Neural progenitor cell (in vitro differentiated cells): Measurements from ENCODE around the gene EXOSC9. TPM values are rescaled to one million over a fixed set of nuclear protein-coding genes. Genes with fewer than 3 reads are reported as not detected.

Source experiments
- DNase-seq: peaks from one replicate; pipeline ENCODE4 v3.0.0-alpha.2; 2016; ENCODE audit warnings: low spot score
- H2AFZ ChIP-seq: fragments of 200-600 bp; sonication (generic); replicated peaks from 2 replicates; pipeline ENCODE4 v1.6.1; 2016; ENCODE audit warnings: antibody characterized with exemption
- H3F3A ChIP-seq: fragments of 200-600 bp; sonication (generic); 2 replicates; pipeline ENCODE4 v1.6.1; 2016; ENCODE audit warnings: antibody characterized with exemption, low read depth
- H3K27ac ChIP-seq: fragments of 200-600 bp; sonication (generic); 2 replicates; pipeline ENCODE4 v1.5.1; 2016; ENCODE audit warnings: mild to moderate bottlenecking
- H3K27me3 ChIP-seq: fragments of 200-600 bp; sonication (generic); 2 replicates; pipeline ENCODE4 v1.6.1; 2016; ENCODE audit warnings: mild to moderate bottlenecking, moderate library complexity
- H3K36me3 ChIP-seq: fragments of 200-600 bp; sonication (generic); 2 replicates; pipeline ENCODE4 v1.5.1; 2016
- H3K4me1 ChIP-seq: fragments of 200-600 bp; sonication (generic); 2 replicates; pipeline ENCODE4 v1.6.1; 2016; ENCODE audit warnings: mixed run types
- H3K4me2 ChIP-seq: fragments of 200-600 bp; sonication (generic); 2 replicates; pipeline ENCODE4 v1.6.1; 2016
- H3K4me3 ChIP-seq: fragments of 200-600 bp; sonication (generic); 2 replicates; pipeline ENCODE4 v1.5.1; 2016
- H3K79me2 ChIP-seq: fragments of 200-600 bp; sonication (generic); 2 replicates; pipeline ENCODE4 v1.6.1; 2016; ENCODE audit warnings: low read depth
- H3K9ac ChIP-seq: fragments of 200-600 bp; sonication (generic); 2 replicates; pipeline ENCODE4 v1.6.1; 2016
- H3K9me3 ChIP-seq: fragments of 200-600 bp; sonication (generic); 2 replicates; pipeline ENCODE4 v1.5.1; 2016; ENCODE audit warnings: low read depth
- H4K20me1 ChIP-seq: fragments of 200-600 bp; sonication (generic); 2 replicates; pipeline ENCODE4 v1.6.1; 2016; ENCODE audit warnings: low read depth
- H3K27ac Mint-ChIP-seq: 3 replicates; pipeline ENCODE4 v1.8.0; 2021; ENCODE audit warnings: mixed read lengths
- H3K27me3 Mint-ChIP-seq: 2 replicates; pipeline ENCODE4 v1.8.0; 2022; ENCODE audit warnings: low read depth, mild to moderate bottlenecking, inconsistent platforms, moderate library complexity, mixed read lengths; ENCODE audit not compliant: insufficient read depth
- H3K36me3 Mint-ChIP-seq: 3 replicates; pipeline ENCODE4 v1.8.0; 2021; ENCODE audit warnings: mixed read lengths
- H3K4me1 Mint-ChIP-seq: 3 replicates; pipeline ENCODE4 v1.8.0; 2021; ENCODE audit warnings: mixed read lengths
- H3K4me3 Mint-ChIP-seq: 3 replicates; pipeline ENCODE4 v1.8.0; 2021; ENCODE audit warnings: mild to moderate bottlenecking, moderate library complexity, mixed read lengths
- H3K9me3 Mint-ChIP-seq: 3 replicates; pipeline ENCODE4 v1.8.0; 2020; ENCODE audit warnings: mixed read lengths
- EZH2 ChIP-seq: fragments of 200-600 bp; sonication (generic); IDR thresholded peaks from 2 replicates; pipeline ENCODE4 v1.6.1; 2017; ENCODE audit warnings: antibody characterized with exemption, mild to moderate bottlenecking, moderate library complexity
- EZH2phosphoT487 ChIP-seq: fragments of 200-600 bp; sonication (generic); IDR thresholded peaks from 2 replicates; pipeline ENCODE4 v1.6.1; 2017; ENCODE audit warnings: antibody characterized with exemption
- total RNA-seq: library from RNA; depleted of rRNA; stranded (reverse); fragments of >200 nt; gene quantifications from 2 replicates; pipeline ENCODE4 v1.2.3, GENCODE V29; 2015; ENCODE audit warnings: low replicate concordance
- TF ChIP-seq, protein P1 (sequence below): fragments of 200-600 bp; sonication (generic); IDR thresholded peaks from 2 replicates; pipeline ENCODE4 v1.5.1; 2017; ENCODE audit warnings: antibody characterized with exemption, mild to moderate bottlenecking

EXOSC9 gene
- total RNA-seq, 1 donor from 2014 or later = 115 TPM

DNA sequence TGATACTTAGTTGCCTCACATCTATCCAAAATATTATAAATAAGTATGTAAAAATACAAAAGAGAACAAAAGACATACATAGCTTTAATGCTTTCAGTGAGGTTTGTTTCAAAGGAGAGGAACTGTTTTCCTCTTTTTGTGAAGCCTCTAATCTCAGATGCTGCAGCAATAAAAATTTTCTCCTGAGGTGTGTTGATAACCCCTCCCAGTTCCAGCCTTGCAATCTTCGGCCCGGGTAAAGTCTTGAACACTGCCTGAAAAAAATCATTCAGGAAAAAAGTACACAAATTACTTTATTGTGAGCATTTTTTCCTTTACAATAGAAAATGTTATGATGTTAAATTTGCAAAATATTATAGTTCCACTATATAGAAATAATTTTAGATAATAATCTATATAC, 60.3 kb downstream of the EXOSC9 start:
- Mint-ChIP-seq H3K36me3 (peaks cover 10% of the 10 kb centered on the region), H3K27ac (no peak overlapping the region), H3K4me3 (no peak overlapping the region), H3K4me1 (peaks cover 6% of the 10 kb centered on the region), H3K9me3 (peaks cover 7% of the 10 kb centered on the region), H3K27me3 (no peaks in the 10 kb centered on the region)
- peaks cover 17% of the 10 kb centered on the region for H3K36me3 ChIP-seq
- no peak for TF ChIP-seq EZH2
- TF ChIP-seq, protein P1, sequence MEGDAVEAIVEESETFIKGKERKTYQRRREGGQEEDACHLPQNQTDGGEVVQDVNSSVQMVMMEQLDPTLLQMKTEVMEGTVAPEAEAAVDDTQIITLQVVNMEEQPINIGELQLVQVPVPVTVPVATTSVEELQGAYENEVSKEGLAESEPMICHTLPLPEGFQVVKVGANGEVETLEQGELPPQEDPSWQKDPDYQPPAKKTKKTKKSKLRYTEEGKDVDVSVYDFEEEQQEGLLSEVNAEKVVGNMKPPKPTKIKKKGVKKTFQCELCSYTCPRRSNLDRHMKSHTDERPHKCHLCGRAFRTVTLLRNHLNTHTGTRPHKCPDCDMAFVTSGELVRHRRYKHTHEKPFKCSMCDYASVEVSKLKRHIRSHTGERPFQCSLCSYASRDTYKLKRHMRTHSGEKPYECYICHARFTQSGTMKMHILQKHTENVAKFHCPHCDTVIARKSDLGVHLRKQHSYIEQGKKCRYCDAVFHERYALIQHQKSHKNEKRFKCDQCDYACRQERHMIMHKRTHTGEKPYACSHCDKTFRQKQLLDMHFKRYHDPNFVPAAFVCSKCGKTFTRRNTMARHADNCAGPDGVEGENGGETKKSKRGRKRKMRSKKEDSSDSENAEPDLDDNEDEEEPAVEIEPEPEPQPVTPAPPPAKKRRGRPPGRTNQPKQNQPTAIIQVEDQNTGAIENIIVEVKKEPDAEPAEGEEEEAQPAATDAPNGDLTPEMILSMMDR = no peak
- TF ChIP-seq EZH2phosphoT487 = no peak
- no peaks in the 10 kb centered on the region for H3K4me1 ChIP-seq
- H3K27me3 ChIP-seq = no peaks in the 10 kb centered on the region
- H3K79me2 ChIP-seq = no peaks in the 10 kb centered on the region
- H3K27ac ChIP-seq = no peak overlapping the region
- H3K9ac ChIP-seq = no peak overlapping the region
- H3F3A ChIP-seq = no peaks in the 10 kb centered on the region
- no peak for DNase-seq
- H3K4me3 ChIP-seq = no peak overlapping the region
- H4K20me1 ChIP-seq = no peaks in the 10 kb centered on the region
- H3K4me2 ChIP-seq = no peak overlapping the region
- H3K9me3 ChIP-seq = no peaks in the 10 kb centered on the region
- no peak overlapping the region for H2AFZ ChIP-seq

DNA sequence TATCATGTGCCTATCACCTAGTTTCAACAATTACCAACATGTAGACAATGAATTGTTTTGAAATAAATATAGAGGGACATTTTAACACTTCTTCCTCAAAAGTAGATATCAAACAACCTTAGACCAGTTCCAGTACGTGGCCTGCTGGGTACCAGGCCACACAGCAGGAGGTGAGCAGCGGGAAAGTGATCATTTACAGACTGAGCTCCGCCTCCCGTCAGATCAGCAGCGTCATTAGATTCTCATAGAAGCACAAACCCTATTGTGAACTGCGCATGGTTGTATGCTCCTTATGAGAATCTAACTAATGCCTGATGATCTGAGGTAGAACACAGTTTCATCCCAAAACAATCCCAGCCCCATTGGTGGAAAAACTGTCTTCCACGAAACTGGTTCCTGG, 62.7 kb downstream of the EXOSC9 start:
- Mint-ChIP-seq H3K36me3 (peaks cover 21% of the 10 kb centered on the region), H3K9me3 (peaks cover 16% of the 10 kb centered on the region), H3K4me3 (no peak overlapping the region), H3K27ac (no peak overlapping the region), H3K27me3 (no peaks in the 10 kb centered on the region), H3K4me1 (peaks cover 9% of the 10 kb centered on the region)
- peak; percentile 34 for DNase-seq
- Histone ChIP-seq H3K4me3 (no peak overlapping the region), H3K27me3 (no peaks in the 10 kb centered on the region), H3K9me3 (no peaks in the 10 kb centered on the region), H3K4me1 (no peaks in the 10 kb centered on the region), H3K36me3 (peaks cover 27% of the 10 kb centered on the region), H2AFZ (no peak overlapping the region), H3K79me2 (peaks cover 2% of the 10 kb centered on the region), H3K27ac (no peak overlapping the region), H3K9ac (no peak overlapping the region), H3F3A (no peaks in the 10 kb centered on the region), H3K4me2 (no peak overlapping the region), H4K20me1 (no peaks in the 10 kb centered on the region)
- TF ChIP-seq, protein P1 = no peak
- no peak for TF ChIP-seq EZH2
- no peak for TF ChIP-seq EZH2phosphoT487

Other genes starting within 250 kb of the EXOSC9 start
- gene ANXA5, start 104.3 kb upstream of the EXOSC9 start, total RNA-seq = 153 and 216 TPM in 2 replicates
- 0.06 TPM in 1 of 2 replicates, not detected in the other for gene SMIM43, start 36.2 kb upstream of the EXOSC9 start, total RNA-seq
- 197 and 254 TPM in 2 replicates for gene CCNA2, start 22.6 kb downstream of the EXOSC9 start, total RNA-seq
- gene BBS7, start 69.2 kb downstream of the EXOSC9 start, total RNA-seq = 26.8 and 39.7 TPM in 2 replicates
- 0.17 TPM in 1 of 2 replicates, not detected in the other for gene TRPC3, start 150.7 kb downstream of the EXOSC9 start, total RNA-seq